HEK293T (cell line): ENCODE measurements around the gene TBCEL.

Experiments
- ARNT ChIP-seq: fragments of 450-650 bp; IDR thresholded peaks from 2 replicates; pipeline ENCODE4 v1.6.1; 2017; ENCODE audit warnings: mild to moderate bottlenecking
- BHLHE40 ChIP-seq: fragments of 450-650 bp; IDR thresholded peaks from 2 replicates; pipeline ENCODE4 v1.6.1; 2016; ENCODE audit warnings: mild to moderate bottlenecking, moderate library complexity, borderline replicate concordance
- ELF4 ChIP-seq: fragments of 450-650 bp; IDR thresholded peaks from 2 replicates; pipeline ENCODE4 v1.6.1; 2017; ENCODE audit warnings: antibody characterized with exemption
- FOXA1 ChIP-seq: fragments of 450-650 bp; IDR thresholded peaks from 2 replicates; pipeline ENCODE4 v1.6.1; 2016; ENCODE audit warnings: mild to moderate bottlenecking
- FOXK2 ChIP-seq: fragments of 450-650 bp; IDR thresholded peaks from 2 replicates; pipeline ENCODE4 v1.6.1; 2016; ENCODE audit warnings: mild to moderate bottlenecking
- FOXM1 ChIP-seq: fragments of 450-650 bp; IDR thresholded peaks from 2 replicates; pipeline ENCODE4 v1.6.1; 2017; ENCODE audit warnings: mild to moderate bottlenecking, borderline replicate concordance
- SP1 ChIP-seq: fragments of 450-650 bp; IDR thresholded peaks from 2 replicates; pipeline ENCODE4 v1.6.1; 2017
- TARDBP ChIP-seq: fragments of 450-650 bp; IDR thresholded peaks from 2 replicates; pipeline ENCODE4 v1.6.1; 2016
- ZNF384 ChIP-seq: fragments of 450-650 bp; IDR thresholded peaks from 2 replicates; pipeline ENCODE4 v1.6.1; 2016

- TF ChIP-seq ELF4: no peak
- no peak for TF ChIP-seq BHLHE40
- no peak for TF ChIP-seq ARNT
- TF ChIP-seq SP1: no peak
- no peak for TF ChIP-seq ZNF384
- TF ChIP-seq FOXK2: no peak
- TF ChIP-seq TARDBP: no peak
- no peak for TF ChIP-seq FOXA1
- no peak for TF ChIP-seq FOXM1
These were observed 48.0 kb downstream of the TBCEL start for GRCh38 chr11:121071846-121072450.
